Esophagus (tissue), 2 donors: Measurements from ENCODE around the gene MYBPC2. TPM values are rescaled to one million over a fixed set of nuclear protein-coding genes. Genes with fewer than 3 reads are reported as not detected.
"Not testable (repeated sequence)": the region's sequence is repeated elsewhere in the genome, so short reads cannot be mapped to it uniquely, and the experiment has no call there.

Source experiments
- H3K27ac ChIP-seq, 2 donors: one replicate each; pipeline ENCODE4 v1.5.1; 2013; ENCODE audit warnings: low read depth in 2 of 2, mild to moderate bottlenecking in 2 of 2, inconsistent platforms in 1 of 2, low read length in 1 of 2, moderate library complexity in 1 of 2
- H3K27me3 ChIP-seq, 2 donors: one replicate each; pipeline ENCODE4 v1.6.1; 2013; ENCODE audit warnings: low read length in 2 of 2, control low read depth in 1 of 2, mild to moderate bottlenecking in 1 of 2; ENCODE audit not compliant: insufficient read depth in 2 of 2, control insufficient read depth in 1 of 2
- H3K36me3 ChIP-seq, 2 donors: one replicate each; pipeline ENCODE4 v1.6.1; 2013; ENCODE audit warnings: low read length in 1 of 2; ENCODE audit not compliant: control insufficient read depth in 2 of 2, insufficient read depth in 2 of 2
- H3K4me1 ChIP-seq, 2 donors: one replicate each; pipeline ENCODE4 v1.6.1; 2013; ENCODE audit warnings: low read length in 1 of 2; ENCODE audit not compliant: control insufficient read depth in 2 of 2, insufficient read depth in 2 of 2
- H3K4me3 ChIP-seq, 2 donors: one replicate each; pipeline ENCODE4 v1.5.1; 2013; ENCODE audit warnings: low read length in 2 of 2, mild to moderate bottlenecking in 2 of 2, low read depth in 1 of 2, moderate library complexity in 1 of 2
- H3K9me3 ChIP-seq, 2 donors: one replicate each; pipeline ENCODE4 v1.6.1; 2013; ENCODE audit warnings: mild to moderate bottlenecking in 2 of 2, low read depth in 1 of 2, low read length in 1 of 2, moderate library complexity in 1 of 2; ENCODE audit not compliant: control insufficient read depth in 2 of 2, insufficient read depth in 1 of 2
- WGBS, 2 donors: extraction: QIAGEN DNeasy Blood & Tissue Kit; methylation state at CpG; one replicate each; pipeline ENCODE4 v1.1.7; 2013; 5-methylcytosine and 5-hydroxymethylcytosine counted together
- polyA plus RNA-seq, 2 donors: library from polyadenylated mRNA; stranded (reverse); fragments of 200-250 nt; gene quantifications; one replicate each; pipeline ENCODE4 v1.2.3, GENCODE V29; 2013
- donor health status: healthy with polysubstance abuse.
- donor health status: Bipolar disorder and iron deficiency.

The MYBPC2 gene
- polyA plus RNA-seq, 2 donors, result 0.12 TPM; not detected in 1

DNA sequence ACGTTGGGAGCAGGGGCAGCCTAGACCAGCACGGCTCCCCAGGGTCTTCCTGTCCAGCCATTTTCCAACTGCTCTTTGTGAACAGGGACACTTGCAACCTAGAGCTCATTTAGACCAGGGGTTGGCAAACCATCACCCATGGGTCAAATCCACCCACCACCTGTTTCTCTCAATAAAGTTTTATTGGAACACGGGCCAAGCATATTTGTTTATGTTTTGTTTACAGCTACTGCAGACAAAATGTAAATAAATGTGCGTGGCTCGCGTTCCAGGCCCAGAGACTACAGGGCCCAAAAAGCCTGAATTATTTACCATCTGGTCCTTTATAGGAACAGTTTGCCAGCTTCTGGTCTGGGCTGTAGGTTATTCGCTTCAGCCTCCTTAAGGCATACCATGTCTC is 30.3 kb downstream of the MYBPC2 start:
- Histone ChIP-seq H3K27me3 (no peaks in the 10 kb centered on the region), H3K9me3 (no peaks in the 10 kb centered on the region), H3K4me1 (peaks cover 0 to 2% of the 10 kb centered on the region in 2 donors), H3K36me3 (no peaks in the 10 kb centered on the region), H3K27ac (no peak overlapping the region), H3K4me3 (no peak overlapping the region)
- 73 to 74% methylated on average over 7 of the region's 7 CpGs for WGBS, 2 donors

DNA sequence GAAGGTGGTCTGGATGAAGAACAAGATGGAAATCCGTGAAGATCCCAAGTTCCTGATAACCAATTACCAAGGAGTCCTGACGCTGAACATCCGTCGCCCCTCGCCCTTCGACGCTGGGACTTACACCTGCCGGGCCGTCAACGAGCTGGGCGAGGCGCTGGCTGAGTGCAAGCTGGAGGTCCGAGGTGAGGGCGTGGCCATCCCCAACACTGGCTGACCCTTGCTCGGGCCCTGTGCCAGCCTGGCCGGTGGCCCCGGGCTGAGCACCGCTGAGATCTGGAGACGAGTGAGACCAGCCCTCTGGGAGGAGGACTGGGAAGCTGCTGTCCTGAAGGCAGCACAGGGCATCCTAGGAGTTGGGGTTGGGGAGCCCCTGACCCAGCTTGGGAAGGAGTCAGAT is 31.7 kb downstream of the MYBPC2 start:
- no peaks in the 10 kb centered on the region for H3K27me3 ChIP-seq
- H3K4me1 ChIP-seq, result peaks cover 0 to 2% of the 10 kb centered on the region in 2 donors
- H3K9me3 ChIP-seq, result no peaks in the 10 kb centered on the region
- H3K36me3 ChIP-seq, result no peaks in the 10 kb centered on the region
- WGBS, 2 donors, result 66 to 75% methylated on average over 19 of the region's 19 CpGs
- H3K27ac ChIP-seq, result no peak overlapping the region
- no peak overlapping the region for H3K4me3 ChIP-seq

DNA sequence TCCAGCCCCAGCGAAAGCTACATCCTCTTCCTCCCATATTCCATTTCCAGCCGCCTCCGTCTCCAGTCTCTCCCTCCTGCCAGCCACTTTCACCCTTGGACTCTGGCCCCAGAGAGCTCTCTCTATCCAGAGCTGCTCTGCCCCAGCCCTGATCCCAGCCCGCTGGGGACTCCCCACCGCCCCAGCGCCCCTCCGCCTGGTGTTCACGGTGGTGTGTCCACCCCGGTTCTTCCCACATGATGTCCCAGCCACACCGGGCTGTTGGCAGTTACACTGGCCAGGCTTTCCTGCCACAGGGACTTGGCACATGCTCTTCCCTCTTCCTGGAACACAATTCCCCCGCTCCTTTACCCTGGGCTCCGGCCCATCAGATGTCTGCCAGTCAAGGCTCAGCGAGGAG is 32.3 kb downstream of the MYBPC2 start:
- no peaks in the 10 kb centered on the region for H3K27me3 ChIP-seq
- H3K27ac ChIP-seq, result no peak overlapping the region
- no peaks in the 10 kb centered on the region for H3K9me3 ChIP-seq
- WGBS, 2 donors, result 84 to 88% methylated on average over 13 of the region's 13 CpGs
- H3K36me3 ChIP-seq, result no peaks in the 10 kb centered on the region
- peaks cover 0 to 2% of the 10 kb centered on the region in 2 donors for H3K4me1 ChIP-seq
- no peak overlapping the region for H3K4me3 ChIP-seq

DNA sequence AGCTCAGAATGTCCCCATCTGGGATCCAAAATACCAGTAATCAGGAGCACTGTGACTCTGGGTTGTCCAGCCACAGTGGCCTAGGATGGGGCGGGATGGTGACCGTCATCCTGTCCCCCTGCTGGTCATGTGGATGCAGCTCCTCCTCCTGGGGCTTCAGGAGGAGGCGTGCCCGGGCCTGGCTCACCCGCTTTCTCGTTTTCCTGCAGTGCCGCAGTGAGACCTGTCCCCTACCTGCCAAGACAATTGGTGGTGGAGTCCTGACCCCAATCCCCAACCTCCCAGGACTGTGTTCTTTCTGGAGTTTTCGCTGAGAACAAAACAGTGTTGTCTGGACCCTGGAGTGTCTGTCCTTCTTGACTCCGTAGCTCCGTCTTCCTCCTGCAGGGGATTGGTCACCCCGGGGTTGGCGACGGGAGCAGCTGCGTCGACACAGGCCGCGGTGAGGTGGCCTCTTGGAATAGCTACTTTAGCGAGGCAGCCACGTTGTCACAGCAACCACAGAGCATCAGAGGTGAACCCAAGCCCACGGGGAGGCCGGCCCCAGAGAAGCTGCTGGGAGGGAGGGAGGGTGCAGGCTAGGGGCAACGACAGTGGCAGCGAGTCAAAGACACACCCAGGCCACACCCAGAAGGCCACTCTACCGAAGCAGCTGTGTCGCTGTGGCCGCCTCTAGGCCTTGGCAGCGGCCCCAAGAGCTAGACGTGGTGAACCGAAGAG is 33.5 kb downstream of the MYBPC2 start:
- Histone ChIP-seq H3K4me3 (no peak overlapping the region), H3K27ac (no peak overlapping the region), H3K27me3 (no peaks in the 10 kb centered on the region), H3K9me3 (no peaks in the 10 kb centered on the region), H3K36me3 (no peaks in the 10 kb centered on the region), H3K4me1 (peaks cover 0 to 2% of the 10 kb centered on the region in 2 donors)
- 42 to 44% methylated on average over 29 of the region's 29 CpGs for WGBS, 2 donors

DNA sequence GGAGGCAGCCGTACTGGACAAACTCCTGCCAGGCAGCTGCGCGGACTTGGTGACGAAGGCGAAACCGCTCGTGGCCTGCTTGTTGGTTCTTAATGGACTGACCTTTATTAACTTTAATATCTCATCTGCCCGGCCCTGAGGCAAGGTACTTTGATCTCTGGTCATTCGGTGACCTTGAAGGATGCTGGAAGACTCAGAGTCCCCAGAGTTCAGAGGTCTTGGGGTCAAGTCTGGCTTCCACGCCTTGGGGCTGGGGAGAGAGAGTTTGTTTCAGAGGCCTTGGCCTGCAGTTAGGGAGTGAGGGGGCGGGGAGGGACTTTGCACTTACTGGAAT is 34.0 kb downstream of the MYBPC2 start:
- Histone ChIP-seq H3K27me3 (no peaks in the 10 kb centered on the region), H3K36me3 (no peaks in the 10 kb centered on the region), H3K4me3 (no peak overlapping the region), H3K27ac (no peak overlapping the region), H3K4me1 (peaks cover 0 to 2% of the 10 kb centered on the region in 2 donors), H3K9me3 (no peaks in the 10 kb centered on the region)
- WGBS, 2 donors, result 63 to 64% methylated on average over 11 of the region's 11 CpGs

DNA sequence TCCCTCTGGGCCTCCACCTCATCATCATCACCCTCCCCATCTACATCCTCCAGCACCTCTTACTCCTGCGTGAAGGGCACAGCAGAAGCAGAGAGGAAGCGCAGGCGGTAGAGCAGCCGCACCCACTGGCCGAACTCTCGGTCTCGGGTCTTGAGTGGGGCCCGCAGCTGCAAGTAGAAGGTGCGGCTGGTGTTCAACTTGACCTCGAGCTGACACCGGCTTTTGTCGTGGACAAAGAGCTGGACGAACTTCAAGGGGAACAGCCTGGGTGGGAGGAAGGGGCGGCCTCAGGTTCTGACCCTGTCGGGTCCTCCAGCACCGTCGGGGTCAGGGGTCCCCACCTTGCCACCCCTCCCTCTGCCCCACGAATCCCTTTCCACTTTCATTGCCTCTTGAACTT is 34.9 kb downstream of the MYBPC2 start:
- Histone ChIP-seq H3K4me3 (no peak overlapping the region), H3K4me1 (peaks cover 0 to 2% of the 10 kb centered on the region in 2 donors), H3K27me3 (no peaks in the 10 kb centered on the region), H3K9me3 (no peaks in the 10 kb centered on the region), H3K36me3 (no peaks in the 10 kb centered on the region), H3K27ac (no peak overlapping the region)
- WGBS, 2 donors, result 74 to 80% methylated on average over 18 of the region's 18 CpGs

DNA sequence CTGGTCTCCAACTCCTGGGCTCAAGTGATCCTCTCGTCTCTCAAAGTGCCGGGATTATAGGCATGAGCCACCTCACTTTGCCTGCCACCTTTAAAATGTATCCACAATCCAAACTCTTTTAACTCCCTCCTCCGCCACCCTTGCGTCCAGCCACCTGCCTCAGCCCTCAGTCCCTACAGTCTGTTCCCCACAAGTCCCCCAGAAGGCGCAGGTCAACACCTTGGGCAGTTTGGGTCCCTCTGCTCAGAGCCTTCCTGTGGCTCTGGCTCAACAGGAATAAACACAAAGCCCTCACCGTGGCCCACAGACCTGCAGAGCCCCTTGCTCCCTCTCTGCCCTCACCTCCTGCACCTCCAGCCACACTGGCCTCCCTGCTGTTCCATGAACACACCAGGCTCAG is 36.1 kb downstream of the MYBPC2 start:
- Histone ChIP-seq H3K4me3 (no peak overlapping the region), H3K27ac (no peak overlapping the region), H3K4me1 (peaks cover 0 to 2% of the 10 kb centered on the region in 2 donors), H3K36me3 (no peaks in the 10 kb centered on the region), H3K27me3 (no peaks in the 10 kb centered on the region), H3K9me3 (no peaks in the 10 kb centered on the region)
- WGBS, 2 donors, result 86 to 91% methylated on average over 6 of the region's 6 CpGs

DNA sequence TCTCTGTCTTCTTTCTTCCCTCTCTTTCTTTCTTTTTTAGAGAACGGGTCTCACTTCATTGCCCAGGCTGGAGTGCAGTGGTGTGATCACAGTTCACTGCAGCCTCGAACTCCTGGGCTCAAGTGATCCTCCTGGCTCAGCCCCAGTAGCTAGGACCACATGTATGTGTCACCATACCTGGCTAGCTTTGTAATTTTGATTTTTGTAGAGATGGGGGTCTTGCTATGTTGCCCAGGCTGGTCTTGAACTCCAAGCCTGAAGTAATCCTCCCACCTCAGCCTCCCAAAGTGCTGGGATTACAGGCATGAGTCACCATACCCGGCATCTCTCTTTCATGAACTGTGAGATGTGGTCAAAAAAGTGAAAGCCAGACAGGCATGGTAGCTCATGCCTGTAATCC is 40.6 kb downstream of the MYBPC2 start:
- WGBS, 2 donors, result 53 to 54% methylated on average over 3 of the region's 3 CpGs
- H3K27me3 ChIP-seq, H3K4me3 ChIP-seq, H3K27ac ChIP-seq, H3K36me3 ChIP-seq, H3K9me3 ChIP-seq: not testable (repeated sequence)
- peaks cover 3 to 11% of the 10 kb centered on the region in 2 donors for H3K4me1 ChIP-seq

DNA sequence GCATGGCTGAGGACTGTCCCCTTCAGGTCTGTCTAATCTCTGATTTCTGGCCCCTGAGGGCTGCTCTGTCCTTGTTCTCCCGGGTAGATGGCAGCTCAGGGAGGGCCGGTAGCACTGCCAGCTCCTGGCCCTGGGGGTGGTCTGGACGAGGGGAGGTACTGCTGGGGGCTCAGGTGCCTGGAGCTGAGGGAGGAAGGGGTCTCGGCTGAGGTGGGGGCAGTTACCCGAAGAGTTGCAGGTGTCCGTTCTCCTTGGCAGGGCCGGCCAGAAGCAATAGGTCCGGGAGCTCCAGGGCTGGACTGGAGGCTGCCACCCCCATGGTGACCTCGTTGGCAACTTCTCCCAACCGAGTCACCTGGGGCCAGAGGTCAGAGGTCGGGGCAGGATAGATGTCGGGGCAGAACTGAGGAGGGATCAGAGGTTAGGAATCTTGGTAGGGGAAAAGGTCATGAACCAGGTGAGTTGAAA is 42.4 kb downstream of the MYBPC2 start:
- WGBS, 2 donors, result 80 to 82% methylated on average over 12 of the region's 12 CpGs
- Histone ChIP-seq H3K4me3 (no peak overlapping the region), H3K4me1 (peaks cover 3 to 11% of the 10 kb centered on the region in 2 donors), H3K27ac (no peak overlapping the region), H3K9me3 (peaks cover 0 to 3% of the 10 kb centered on the region in 2 donors), H3K27me3 (no peaks in the 10 kb centered on the region), H3K36me3 (peaks cover 0 to 13% of the 10 kb centered on the region in 2 donors)

DNA sequence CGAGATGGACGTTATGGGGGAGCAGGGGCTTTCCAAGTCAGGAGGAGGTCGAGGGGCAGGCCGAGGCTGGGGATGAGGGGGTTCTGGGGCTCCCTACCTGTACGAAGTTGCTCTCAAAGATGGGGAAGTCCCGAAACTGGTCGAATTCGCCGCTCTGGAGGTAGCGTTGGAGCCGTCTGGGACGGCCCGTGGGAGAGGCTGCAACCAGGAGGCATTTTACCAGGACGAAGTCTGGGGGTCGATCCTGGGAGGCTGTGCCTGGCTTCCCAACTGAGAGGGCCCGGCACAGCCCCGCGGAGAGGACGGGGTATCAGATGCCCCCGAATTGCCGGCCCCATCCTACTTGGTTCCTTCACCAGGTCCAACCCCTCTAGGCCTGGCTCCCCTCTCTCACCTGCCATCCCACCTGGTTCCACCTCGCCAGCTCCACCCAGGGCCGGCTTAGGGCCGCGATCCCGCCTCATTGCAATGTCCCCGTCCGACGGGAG is 43.1 kb downstream of the MYBPC2 start:
- WGBS, 2 donors, result 72 to 76% methylated on average over 29 of the region's 29 CpGs
- Histone ChIP-seq H3K27me3 (no peaks in the 10 kb centered on the region), H3K27ac (peak overlapping the region in 1 of 2 donors; percentile 92), H3K4me1 (peaks cover 3 to 11% of the 10 kb centered on the region in 2 donors), H3K36me3 (peaks cover 0 to 19% of the 10 kb centered on the region in 2 donors), H3K4me3 (peak overlapping the region in 1 of 2 donors; percentile 88), H3K9me3 (peaks cover 0 to 3% of the 10 kb centered on the region in 2 donors)
